Erythroblast (primary cell): ENCODE measurements around the gene ZMIZ1.

ENCODE experiments used
- GATA1 ChIP-seq: IDR thresholded peaks from 2 replicates; pipeline ENCODE4 v1.6.1; 2011; ENCODE audit warnings: low read depth, mild to moderate bottlenecking, control low read depth, low read length, moderate library complexity
- POLR2A ChIP-seq: IDR thresholded peaks from 2 replicates; pipeline ENCODE4 v1.6.1; 2011; ENCODE audit warnings: mild to moderate bottlenecking, low read length

- TF ChIP-seq POLR2A (no peak), GATA1 (no peak)
Observed at GRCh38 chr10:79162861-79163665, 94.3 kb downstream of the ZMIZ1 start.
